ENCODE data around the gene ADGRG2.
"Not testable (repeated sequence)": the region's sequence is repeated elsewhere in the genome, so short reads cannot be mapped to it uniquely, and the experiment has no call there.

Gene ADGRG2

DNA sequence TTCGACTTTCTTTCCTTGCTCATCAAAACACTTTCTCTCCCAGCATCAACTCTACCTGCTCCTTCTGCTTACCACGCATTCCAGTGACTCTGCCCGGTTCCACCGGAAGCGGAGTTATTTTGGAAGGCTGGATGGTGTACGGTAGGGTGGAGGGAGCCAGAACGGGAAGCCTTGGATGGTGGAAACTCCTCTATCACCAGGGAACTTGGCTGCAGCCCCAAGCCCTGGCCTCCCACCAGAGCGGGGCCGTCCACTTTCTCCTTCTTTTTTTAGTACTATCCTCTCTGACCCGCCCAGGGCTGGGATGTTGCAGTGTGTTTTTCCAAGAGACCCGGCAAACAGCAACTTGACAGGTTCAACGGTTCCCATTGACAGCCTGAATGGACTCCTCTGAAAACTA, 27.6 kb downstream of the ADGRG2 start:
- intact Hi-C loops (cut with DNase I): no loop called here
- DNase-seq: no peak

DNA sequence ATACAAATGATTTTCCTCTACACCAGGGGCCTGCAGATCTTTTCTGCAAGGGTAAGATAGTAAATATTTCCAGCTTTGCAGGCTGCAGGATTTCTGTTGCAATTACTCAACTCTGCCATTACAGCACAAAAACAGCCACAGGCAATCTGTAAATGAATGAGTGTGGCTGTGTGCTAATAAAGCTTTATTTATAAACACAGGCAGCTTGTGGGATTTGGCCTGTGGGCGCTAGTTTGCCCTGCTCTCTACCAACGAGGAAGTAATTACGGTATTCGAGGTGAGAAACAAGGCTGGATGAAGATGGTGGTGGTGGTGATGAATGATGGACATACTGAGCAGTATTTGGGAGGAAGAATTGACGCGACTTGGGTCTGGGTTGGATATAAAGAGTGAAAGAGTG, 30.7 kb downstream of the ADGRG2 start:
- intact Hi-C loops (cut with DNase I): no loop called here
- DNase-seq: no peak

DNA sequence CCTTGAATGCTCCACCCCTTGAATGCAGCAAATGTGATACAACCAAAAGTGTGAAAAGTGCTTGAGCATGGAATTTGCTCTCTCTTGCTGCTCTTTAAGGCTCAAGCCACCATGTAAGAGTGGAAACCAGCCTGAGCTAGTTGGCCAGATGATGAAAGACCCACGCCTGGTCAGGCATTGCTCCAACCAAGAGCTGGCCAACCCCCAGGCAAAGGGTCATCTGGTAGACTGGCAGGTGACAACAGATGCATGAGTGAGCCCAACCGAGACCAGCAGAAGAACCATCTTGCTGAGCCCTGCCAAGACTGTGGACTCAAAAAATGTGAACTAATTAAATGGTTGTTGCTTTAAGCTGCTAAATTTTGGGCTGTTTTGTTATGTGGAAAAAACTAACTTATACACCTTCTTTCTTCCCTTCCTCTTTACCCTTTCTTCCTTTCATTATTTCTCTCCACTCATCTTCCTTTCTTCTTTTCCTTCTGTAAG, 32.7 kb downstream of the ADGRG2 start:
- intact Hi-C loops (cut with DNase I): no loop called here
- no peak for DNase-seq

GRCh38 chrX:19086102-19086772, 36.0 kb downstream of the ADGRG2 start:
- DNase-seq: no peak
- intact Hi-C loops (cut with DNase I): no loop called here

- DNase-seq: no peak
- intact Hi-C loops (cut with DNase I): no loop called here
Measured at GRCh38 chrX:19085666-19086065, 36.6 kb downstream of the ADGRG2 start.

GRCh38 chrX:19075754-19076153, 46.5 kb downstream of the ADGRG2 start:
- intact Hi-C loops (cut with DNase I): no loop called here
- DNase-seq: no peak

DNA sequence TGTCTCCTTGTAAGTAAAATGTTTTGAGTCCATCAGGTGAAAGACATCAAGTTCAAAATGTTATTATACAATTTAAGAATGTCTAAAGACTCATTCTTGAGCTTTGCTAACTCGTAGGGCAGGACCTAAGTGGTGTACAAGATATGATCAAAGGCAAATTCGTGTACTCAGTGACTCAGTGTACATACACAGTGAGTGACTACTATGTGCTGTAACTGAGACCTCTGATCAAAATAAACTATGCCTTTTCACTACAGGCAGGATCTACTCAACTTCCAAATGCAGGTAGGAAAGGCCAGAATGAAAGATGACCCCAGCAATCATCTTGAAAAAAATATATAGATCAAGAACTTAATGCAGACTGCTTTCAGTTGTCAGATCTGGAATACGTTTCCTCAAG, 49.9 kb downstream of the ADGRG2 start:
- no peak for DNase-seq
- intact Hi-C loops (cut with DNase I): no loop called here

DNA sequence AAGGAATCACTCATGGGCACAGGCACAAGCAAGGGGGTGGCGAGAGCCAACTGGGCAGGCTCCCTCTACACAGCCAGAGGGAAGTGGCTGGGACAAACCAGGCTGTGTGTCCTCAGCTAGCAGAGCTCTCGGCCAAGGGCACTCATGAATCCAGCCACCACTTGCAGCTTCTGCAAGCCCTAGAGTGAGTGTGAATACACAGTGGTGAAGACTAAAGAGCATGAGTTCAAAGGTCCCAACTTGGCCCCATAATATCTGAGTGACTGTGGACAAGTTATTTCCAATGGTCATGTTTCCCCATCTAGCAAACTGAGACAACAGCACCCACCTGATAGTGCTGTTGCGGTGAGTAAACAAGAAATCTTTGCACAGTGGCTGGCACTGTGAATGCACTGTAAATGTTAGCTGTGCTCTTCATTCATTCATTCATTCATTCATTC, 51.7 kb downstream of the ADGRG2 start:
- DNase-seq: peak in 11 of 42 donors; percentile 8 to 39 (median 15)
- intact Hi-C loops (cut with DNase I): no loop called here

DNA sequence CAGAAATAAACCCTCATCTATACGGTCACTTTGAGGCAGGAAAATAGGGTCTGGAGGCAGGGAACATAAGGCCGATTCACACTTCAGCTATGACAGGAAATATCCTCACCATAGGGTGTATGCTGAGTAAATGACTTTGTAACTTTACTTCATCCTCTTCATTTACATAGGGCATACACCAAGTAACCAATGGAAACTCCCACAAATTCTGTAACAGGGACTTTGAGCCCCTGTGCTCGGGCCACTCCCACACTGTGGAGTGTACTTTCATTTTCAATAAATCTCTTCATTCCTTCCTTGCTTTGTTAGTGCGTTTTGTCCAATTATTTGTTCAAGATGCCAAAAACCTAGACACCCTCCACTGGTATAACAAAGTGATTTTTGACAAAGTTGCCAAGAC, 55.3 kb downstream of the ADGRG2 start:
- intact Hi-C loops (cut with DNase I); DNase-seq: not testable (repeated sequence)

- DNase-seq: no peak
- intact Hi-C loops (cut with DNase I): no loop called here
Measured at GRCh38 chrX:19065535-19065934, 56.7 kb downstream of the ADGRG2 start.

DNA sequence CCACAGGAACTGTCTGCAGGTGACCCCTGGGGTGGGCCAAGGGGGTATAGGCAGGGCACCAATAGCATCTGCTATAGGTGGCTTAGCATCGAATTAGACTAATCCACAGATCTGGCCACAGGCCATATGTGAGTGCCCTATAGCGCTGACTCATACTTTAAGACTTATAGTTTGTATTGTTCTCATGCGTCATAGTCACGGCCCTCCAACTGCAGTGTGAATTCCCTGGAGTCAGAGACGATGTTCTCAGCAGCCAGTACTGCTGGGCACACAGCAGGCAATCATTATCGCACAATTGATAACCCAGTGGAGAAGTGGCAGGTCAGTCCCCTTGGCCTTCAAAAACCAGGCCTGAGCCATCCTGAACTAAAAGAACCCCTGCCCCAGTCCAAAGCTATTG, 58.1 kb downstream of the ADGRG2 start:
- no peak for DNase-seq
- intact Hi-C loops (cut with DNase I): no loop called here

DNA sequence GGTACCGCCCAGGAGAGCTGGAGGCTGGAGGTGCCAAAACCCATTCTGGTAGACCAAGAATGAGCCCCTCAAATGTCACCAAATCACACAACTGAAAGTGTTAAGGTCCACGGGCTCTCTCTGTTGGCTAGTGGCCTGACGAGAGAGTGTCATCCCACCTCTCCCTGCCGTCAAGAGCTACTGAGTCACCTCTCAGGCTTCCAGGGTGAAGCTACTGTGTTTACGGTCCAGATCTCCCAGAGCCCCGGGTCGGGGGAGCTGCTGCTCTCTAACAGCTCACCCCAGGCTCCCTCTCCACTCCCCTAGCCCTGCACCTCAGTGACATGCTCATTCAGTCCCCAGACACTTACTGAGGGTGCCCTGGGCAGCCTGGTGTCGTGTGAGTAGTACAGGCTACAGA, 59.2 kb downstream of the ADGRG2 start:
- DNase-seq: no peak
- intact Hi-C loops (cut with DNase I): no loop called here

- intact Hi-C loops (cut with DNase I): no loop called here
- no peak for DNase-seq
Measured at GRCh38 chrX:19059067-19059466, 63.2 kb downstream of the ADGRG2 start.

GRCh38 chrX:19057856-19058255, 64.4 kb downstream of the ADGRG2 start:
- intact Hi-C loops (cut with DNase I): no loop called here
- no peak for DNase-seq

DNA sequence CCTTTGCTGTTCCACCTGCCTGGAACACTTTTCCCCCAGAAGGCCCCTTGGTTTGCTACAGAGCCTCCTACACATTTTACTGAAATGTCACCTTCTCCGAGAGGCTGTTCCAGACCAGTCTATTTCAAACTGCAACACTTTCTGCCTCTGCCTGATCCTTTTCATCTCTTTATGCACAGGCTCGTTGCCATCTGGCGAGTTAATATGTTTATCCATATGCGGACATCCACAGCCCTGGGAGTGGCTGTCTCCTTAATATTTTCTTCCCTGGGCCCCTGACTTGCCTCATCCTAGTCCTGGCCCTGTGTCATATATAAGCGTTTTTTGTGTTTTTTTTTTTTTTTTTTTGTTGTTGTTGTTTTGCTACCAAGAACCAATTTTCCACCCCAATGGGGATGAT, 73.2 kb downstream of the ADGRG2 start:
- intact Hi-C loops (cut with DNase I): no loop called here
- no peak for DNase-seq

GRCh38 chrX:19046343-19047215, 75.7 kb downstream of the ADGRG2 start:
- intact Hi-C loops (cut with DNase I): no loop called here
- no peak for DNase-seq

DNA sequence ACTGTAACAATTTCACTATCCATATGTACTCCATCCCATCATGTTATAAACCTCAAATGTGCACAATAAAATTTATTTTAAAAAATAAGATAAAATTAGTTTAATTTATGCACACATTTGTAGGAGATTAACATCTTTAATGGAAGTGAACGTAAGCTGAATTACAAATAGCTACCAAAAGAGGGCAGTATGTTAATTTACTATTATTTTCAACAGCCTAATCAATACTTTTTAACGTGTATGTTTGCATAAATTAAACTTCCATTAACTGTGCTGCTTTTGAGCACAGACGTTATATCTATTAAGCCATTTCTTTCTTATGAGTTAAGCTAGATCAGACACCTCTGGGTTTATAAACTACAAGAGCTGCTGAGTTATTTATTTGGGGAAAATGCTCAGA, 81.9 kb downstream of the ADGRG2 start:
- intact Hi-C loops (cut with DNase I): no loop called here
- no peak for DNase-seq

DNA sequence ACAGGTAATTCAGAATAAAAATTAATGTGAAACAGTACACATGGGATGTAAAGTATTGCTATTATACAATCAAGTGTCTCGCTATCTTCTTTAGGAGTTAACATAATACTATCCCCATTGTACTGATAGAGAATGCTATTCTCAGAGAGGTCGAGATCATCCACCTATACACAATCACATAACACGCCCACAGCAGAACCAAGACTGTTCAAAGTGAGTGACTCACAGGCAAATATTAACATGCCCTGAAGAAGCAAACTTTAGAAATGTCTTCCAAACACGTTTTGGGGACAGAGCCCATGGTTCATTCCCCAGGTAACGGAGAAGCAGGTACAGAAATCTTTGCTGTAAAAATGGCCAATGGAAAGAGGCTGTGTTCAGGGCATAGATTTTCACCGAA, 88.2 kb downstream of the ADGRG2 start:
- intact Hi-C loops (cut with DNase I): no loop called here

GRCh38 chrX:19030805-19031204, 91.5 kb downstream of the ADGRG2 start:
- intact Hi-C loops (cut with DNase I): no loop called here
- no peak for DNase-seq

More for the DNA sequence above, 88.2 kb downstream of the ADGRG2 start:
- peak in 4 of 42 donors; percentile 0 to 44 (median 19) for DNase-seq

DNA sequence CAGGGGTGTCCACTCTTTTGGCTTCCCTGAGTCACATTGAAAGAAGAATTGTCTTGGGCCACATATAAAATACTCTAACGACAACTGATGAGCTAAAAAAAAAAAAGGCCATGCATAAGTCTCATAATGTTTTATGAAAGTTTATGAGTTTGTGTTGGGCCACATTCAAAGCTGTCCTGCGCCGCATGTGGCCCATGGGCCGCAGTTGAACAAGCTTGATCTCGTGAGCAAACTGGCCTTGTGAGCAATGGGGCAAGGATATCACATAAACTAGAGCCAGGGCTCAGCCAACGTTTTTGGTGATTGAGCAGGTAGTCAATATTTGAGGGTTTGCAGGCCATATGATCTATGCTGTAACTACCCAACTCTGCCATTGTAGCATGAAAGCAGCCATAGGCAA, 93.7 kb downstream of the ADGRG2 start:
- no peak for DNase-seq
- intact Hi-C loops (cut with DNase I): no loop called here

- intact Hi-C loops (cut with DNase I): no loop called here
- no peak for DNase-seq
Measured at GRCh38 chrX:19024366-19024765, 97.9 kb downstream of the ADGRG2 start.

All from head of caudate nucleus (tissue), 42 donors.